Urinary bladder (tissue), 4 donors: ENCODE data around the gene RRM2. TPM values are rescaled to one million over a fixed set of nuclear protein-coding genes. Genes with fewer than 3 reads are reported as not detected.
"Not testable (repeated sequence)": the region's sequence is repeated elsewhere in the genome, so short reads cannot be mapped to it uniquely, and the experiment has no call there.

Source experiments
- DNase-seq: peaks from one replicate; pipeline ENCODE4 v3.0.0-alpha.2; 2015; ENCODE audit errors: extremely low spot score
- H3K27ac ChIP-seq: one replicate; pipeline ENCODE4 v1.5.1; 2013; ENCODE audit warnings: low read depth, mild to moderate bottlenecking, moderate library complexity
- H3K36me3 ChIP-seq: one replicate; pipeline ENCODE4 v1.6.1; 2013; ENCODE audit warnings: mild to moderate bottlenecking, moderate library complexity; ENCODE audit not compliant: insufficient read depth
- H3K4me1 ChIP-seq: one replicate; pipeline ENCODE4 v1.6.1; 2013; ENCODE audit warnings: mild to moderate bottlenecking, moderate library complexity; ENCODE audit not compliant: insufficient read depth
- H3K4me3 ChIP-seq: one replicate; pipeline ENCODE4 v1.5.1; 2013; ENCODE audit warnings: low read depth, low read length
- WGBS: extraction: QIAGEN DNeasy Blood & Tissue Kit; methylation state at CpG from one replicate; pipeline ENCODE4 v1.1.7; 2013; 5-methylcytosine and 5-hydroxymethylcytosine counted together
- polyA plus RNA-seq: library from polyadenylated mRNA; stranded (reverse); fragments of 200-250 nt; gene quantifications from one replicate; pipeline ENCODE4 v1.2.3, GENCODE V29; 2013
- total RNA-seq: library from RNA; depleted of rRNA; stranded (reverse); fragments of >200 nt; gene quantifications from one replicate; pipeline ENCODE4 v1.2.3, GENCODE V29; 2014
- donor health status: healthy with polysubstance abuse.
- donor health status: healthy.

Gene RRM2
- total and polyA plus RNA-seq, 2 donors: 0.92 to 24.8 TPM

GRCh38 chr2:10145519-10146357 lies 23.2 kb downstream of the RRM2 start:
- no peak overlapping the region for H3K27ac ChIP-seq
- WGBS: 82% methylated on average over 13 of the region's 13 CpGs
- H3K4me3 ChIP-seq: no peak overlapping the region
- no peaks in the 10 kb centered on the region for H3K4me1 ChIP-seq
- no peaks in the 10 kb centered on the region for H3K36me3 ChIP-seq
- DNase-seq: no peak

GRCh38 chr2:10146366-10147005 lies 23.9 kb downstream of the RRM2 start:
- WGBS: 83% methylated on average over 14 of the region's 14 CpGs
- Histone ChIP-seq H3K4me3 (no peak overlapping the region), H3K4me1 (no peaks in the 10 kb centered on the region), H3K36me3 (no peaks in the 10 kb centered on the region), H3K27ac (no peak overlapping the region)
- no peak for DNase-seq

- not testable (repeated sequence) for H3K27ac ChIP-seq, H3K36me3 ChIP-seq, H3K4me1 ChIP-seq, DNase-seq, H3K4me3 ChIP-seq
- 93% methylated on average over 15 of the region's 15 CpGs for WGBS
These were observed 24.6 kb downstream of the RRM2 start for GRCh38 chr2:10147050-10147660.

- DNase-seq: no peak
- no peak overlapping the region for H3K27ac ChIP-seq
- H3K36me3 ChIP-seq: no peaks in the 10 kb centered on the region
These were observed 25.7 kb downstream of the RRM2 start for GRCh38 chr2:10148268-10148667.

GRCh38 chr2:10149635-10150034 lies 27.1 kb downstream of the RRM2 start:
- H3K27ac ChIP-seq: no peak overlapping the region
- H3K4me1 ChIP-seq: no peaks in the 10 kb centered on the region
- no peak for DNase-seq
- WGBS: 68% methylated on average over 3 of the region's 3 CpGs
- no peaks in the 10 kb centered on the region for H3K36me3 ChIP-seq
- no peak overlapping the region for H3K4me3 ChIP-seq

More at GRCh38 chr2:10148268-10148667, 25.7 kb downstream of the RRM2 start:
- no peak overlapping the region for H3K4me3 ChIP-seq
- no peaks in the 10 kb centered on the region for H3K4me1 ChIP-seq

GRCh38 chr2:10150436-10150835 lies 27.9 kb downstream of the RRM2 start:
- DNase-seq: no peak
- 86% methylated on average over 5 of the region's 5 CpGs for WGBS
- Histone ChIP-seq H3K4me1 (no peaks in the 10 kb centered on the region), H3K4me3 (no peak overlapping the region), H3K27ac (no peak overlapping the region), H3K36me3 (no peaks in the 10 kb centered on the region)

GRCh38 chr2:10151462-10151861 lies 28.9 kb downstream of the RRM2 start:
- 98% methylated on average over 5 of the region's 5 CpGs for WGBS
- no peak for DNase-seq
- H3K27ac ChIP-seq: no peak overlapping the region
- no peak overlapping the region for H3K4me3 ChIP-seq
- no peaks in the 10 kb centered on the region for H3K36me3 ChIP-seq
- no peaks in the 10 kb centered on the region for H3K4me1 ChIP-seq

GRCh38 chr2:10157293-10157692 lies 34.8 kb downstream of the RRM2 start:
- Histone ChIP-seq H3K36me3 (no peaks in the 10 kb centered on the region), H3K4me3 (no peak overlapping the region), H3K27ac (no peak overlapping the region), H3K4me1 (no peaks in the 10 kb centered on the region)
- DNase-seq: no peak
- WGBS: 95% methylated on average over 4 of the region's 4 CpGs

- Histone ChIP-seq H3K27ac (no peak overlapping the region), H3K4me3 (no peak overlapping the region), H3K4me1 (no peaks in the 10 kb centered on the region), H3K36me3 (no peaks in the 10 kb centered on the region)
- WGBS: 92% methylated on average over 11 of the region's 11 CpGs
- no peak for DNase-seq
These were observed 36.1 kb downstream of the RRM2 start for GRCh38 chr2:10158681-10159080.

GRCh38 chr2:10159086-10159485 lies 36.5 kb downstream of the RRM2 start:
- Histone ChIP-seq H3K36me3 (no peaks in the 10 kb centered on the region), H3K4me3 (no peak overlapping the region), H3K4me1 (no peaks in the 10 kb centered on the region), H3K27ac (no peak overlapping the region)
- DNase-seq: no peak
- 88% methylated on average over 6 of the region's 6 CpGs for WGBS

GRCh38 chr2:10159581-10160131 lies 37.1 kb downstream of the RRM2 start:
- Histone ChIP-seq H3K4me3 (no peak overlapping the region), H3K36me3 (no peaks in the 10 kb centered on the region), H3K27ac (no peak overlapping the region), H3K4me1 (no peaks in the 10 kb centered on the region)
- no peak for DNase-seq
- 61% methylated on average over 11 of the region's 11 CpGs for WGBS

GRCh38 chr2:10160203-10160955 lies 37.8 kb downstream of the RRM2 start:
- Histone ChIP-seq H3K4me1 (no peaks in the 10 kb centered on the region), H3K27ac (no peak overlapping the region), H3K36me3 (no peaks in the 10 kb centered on the region), H3K4me3 (no peak overlapping the region)
- DNase-seq: no peak
- WGBS: 90% methylated on average over 13 of the region's 13 CpGs

- H3K4me1 ChIP-seq: no peaks in the 10 kb centered on the region
- no peak overlapping the region for H3K4me3 ChIP-seq
- no peaks in the 10 kb centered on the region for H3K36me3 ChIP-seq
- no peak overlapping the region for H3K27ac ChIP-seq
- WGBS: 92% methylated on average over 12 of the region's 12 CpGs
- no peak for DNase-seq
These were observed 38.8 kb downstream of the RRM2 start for GRCh38 chr2:10161206-10161931.
